Measurements from ENCODE around the gene ANO3. TPM values are rescaled to one million over a fixed set of nuclear protein-coding genes. Genes with fewer than 3 reads are reported as not detected.

ANO3 gene
- total and polyA plus RNA-seq, 4 donors, result under 0.01 to 2.0 (median 0.40) TPM

DNA sequence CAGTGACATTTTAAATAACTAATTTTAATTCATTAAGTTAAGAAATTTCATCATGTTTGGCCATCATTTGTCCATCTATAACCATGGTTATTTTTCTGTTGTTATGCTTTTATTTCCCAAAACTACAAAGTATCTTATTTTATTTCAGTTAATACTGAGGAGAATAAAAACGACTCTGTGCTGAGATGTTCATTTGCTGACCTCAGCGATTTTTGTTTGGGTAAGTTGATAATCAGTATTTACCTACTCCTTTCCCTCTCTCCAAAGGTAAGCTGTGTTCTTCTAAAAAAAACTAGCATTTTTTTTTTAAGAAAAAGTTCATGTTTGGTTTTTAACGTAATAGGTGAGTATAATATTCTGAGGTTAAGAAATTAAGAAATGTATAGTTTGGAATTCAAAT, 111.7 kb downstream of the ANO3 start:
- TF ChIP-seq, protein P1, sequence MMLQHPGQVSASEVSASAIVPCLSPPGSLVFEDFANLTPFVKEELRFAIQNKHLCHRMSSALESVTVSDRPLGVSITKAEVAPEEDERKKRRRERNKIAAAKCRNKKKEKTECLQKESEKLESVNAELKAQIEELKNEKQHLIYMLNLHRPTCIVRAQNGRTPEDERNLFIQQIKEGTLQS (IDR thresholded peaks at IDR 0.05), result no peak
- TF ChIP-seq RAD21 (IDR thresholded peaks at IDR 0.05), result no peak
- TF ChIP-seq, protein P2, sequence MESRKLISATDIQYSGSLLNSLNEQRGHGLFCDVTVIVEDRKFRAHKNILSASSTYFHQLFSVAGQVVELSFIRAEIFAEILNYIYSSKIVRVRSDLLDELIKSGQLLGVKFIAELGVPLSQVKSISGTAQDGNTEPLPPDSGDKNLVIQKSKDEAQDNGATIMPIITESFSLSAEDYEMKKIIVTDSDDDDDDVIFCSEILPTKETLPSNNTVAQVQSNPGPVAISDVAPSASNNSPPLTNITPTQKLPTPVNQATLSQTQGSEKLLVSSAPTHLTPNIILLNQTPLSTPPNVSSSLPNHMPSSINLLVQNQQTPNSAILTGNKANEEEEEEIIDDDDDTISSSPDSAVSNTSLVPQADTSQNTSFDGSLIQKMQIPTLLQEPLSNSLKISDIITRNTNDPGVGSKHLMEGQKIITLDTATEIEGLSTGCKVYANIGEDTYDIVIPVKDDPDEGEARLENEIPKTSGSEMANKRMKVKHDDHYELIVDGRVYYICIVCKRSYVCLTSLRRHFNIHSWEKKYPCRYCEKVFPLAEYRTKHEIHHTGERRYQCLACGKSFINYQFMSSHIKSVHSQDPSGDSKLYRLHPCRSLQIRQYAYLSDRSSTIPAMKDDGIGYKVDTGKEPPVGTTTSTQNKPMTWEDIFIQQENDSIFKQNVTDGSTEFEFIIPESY (IDR thresholded peaks at IDR 0.05), result no peak
- TF ChIP-seq FOXA2 (IDR thresholded peaks at IDR 0.05), result no peak
- no peak for TF ChIP-seq NR2F2 (IDR thresholded peaks at IDR 0.05)
- TF ChIP-seq HNF4A (conservative IDR thresholded peaks at IDR 0.05), result no peak
- no peak for TF ChIP-seq JUND (IDR thresholded peaks at IDR 0.05)
- no peak for TF ChIP-seq HNF4G (IDR thresholded peaks at IDR 0.05)
- no peak for TF ChIP-seq RXRA (IDR thresholded peaks at IDR 0.05)
- Histone ChIP-seq H3K27me3 (ENCODE audit: control insufficient read depth in 4 of 4, insufficient read depth in 4 of 4, low read length in 3 of 4) (no peaks in the 10 kb centered on the region), H3K4me3 (ENCODE audit: low read depth in 1 of 3, low read length in 3 of 3) (no peak overlapping the region), H3K27ac (ENCODE audit: low read depth in 1 of 2, low read length in 2 of 2) (no peak overlapping the region), H3K9ac (ENCODE audit: low read depth in 1 of 2, low read length in 2 of 2) (no peak overlapping the region), H3K4me1 (ENCODE audit: control insufficient read depth in 4 of 4, insufficient read depth in 4 of 4, low read length in 3 of 4) (no peaks in the 10 kb centered on the region), H3K36me3 (ENCODE audit: control insufficient read depth in 4 of 4, insufficient read depth in 3 of 4, low read depth in 1 of 4, low read length in 3 of 4) (no peaks in the 10 kb centered on the region), H3K9me3 (ENCODE audit: control insufficient read depth in 4 of 4, low read length in 3 of 4) (no peaks in the 10 kb centered on the region)
- no peak for DNase-seq (ENCODE audit: low spot score)
- WGBS, result 30% methylated on average over 3 of the region's 3 CpGs

DNA sequence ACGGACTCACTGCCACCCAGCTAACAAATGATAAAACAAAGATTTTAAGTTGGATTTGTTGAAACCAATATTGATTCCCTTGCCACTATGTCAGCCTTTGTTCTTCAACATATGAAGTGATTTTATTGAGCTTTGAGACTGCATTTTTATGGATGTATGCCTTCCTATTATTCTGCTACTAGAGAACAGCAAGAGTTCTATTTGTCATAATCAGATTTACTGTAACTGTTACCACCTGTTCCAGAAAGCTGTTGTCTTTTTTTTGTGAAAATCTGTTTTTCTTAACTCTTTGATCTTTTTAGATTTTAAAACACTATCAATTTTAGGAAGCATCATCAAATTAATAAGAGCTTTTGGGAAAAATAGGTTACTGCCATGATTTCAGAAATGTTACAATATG, 125.7 kb downstream of the ANO3 start:
- H3K9me3 ChIP-seq (ENCODE audit: control insufficient read depth in 4 of 4, low read length in 3 of 4), result no peaks in the 10 kb centered on the region
- no peak overlapping the region for H3K4me3 ChIP-seq (ENCODE audit: low read depth in 1 of 3, low read length in 3 of 3)
- peaks cover 0 to 2% (median 0%) of the 10 kb centered on the region in 4 donors for H3K27me3 ChIP-seq (ENCODE audit: control insufficient read depth in 4 of 4, insufficient read depth in 4 of 4, low read length in 3 of 4)
- H3K27ac ChIP-seq (ENCODE audit: low read depth in 1 of 2, low read length in 2 of 2), result no peak overlapping the region
- 79% methylated on average over 1 of the region's 1 CpG for WGBS
- no peak for DNase-seq (ENCODE audit: low spot score)
- H3K4me1 ChIP-seq (ENCODE audit: control insufficient read depth in 4 of 4, insufficient read depth in 4 of 4, low read length in 3 of 4), result no peaks in the 10 kb centered on the region
- H3K36me3 ChIP-seq (ENCODE audit: control insufficient read depth in 4 of 4, insufficient read depth in 3 of 4, low read depth in 1 of 4, low read length in 3 of 4), result no peaks in the 10 kb centered on the region
- H3K9ac ChIP-seq (ENCODE audit: low read depth in 1 of 2, low read length in 2 of 2), result no peak overlapping the region
- TF ChIP-seq, protein P3, sequence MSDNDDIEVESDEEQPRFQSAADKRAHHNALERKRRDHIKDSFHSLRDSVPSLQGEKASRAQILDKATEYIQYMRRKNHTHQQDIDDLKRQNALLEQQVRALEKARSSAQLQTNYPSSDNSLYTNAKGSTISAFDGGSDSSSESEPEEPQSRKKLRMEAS (IDR thresholded peaks at IDR 0.05), result no peak
- TF ChIP-seq EGR1 (IDR thresholded peaks at IDR 0.05; ENCODE audit: low read depth in 2 of 2) (no peak), RXRA (IDR thresholded peaks at IDR 0.05) (no peak), SP1 (IDR thresholded peaks at IDR 0.05) (no peak), GABPA (IDR thresholded peaks at IDR 0.05 in 1 of 2, conservative IDR thresholded peaks at IDR 0.05 in 1 of 2) (no peak), FOXA1 (IDR thresholded peaks at IDR 0.05) (no peak), FOXA2 (IDR thresholded peaks at IDR 0.05) (no peak), NR2F2 (IDR thresholded peaks at IDR 0.05) (no peak), HNF4A (conservative IDR thresholded peaks at IDR 0.05) (no peak), TAF1 (conservative IDR thresholded peaks at IDR 0.05) (no peak), HNF4G (IDR thresholded peaks at IDR 0.05) (no peak), JUND (IDR thresholded peaks at IDR 0.05) (no peak), YY1 (IDR thresholded peaks at IDR 0.05) (no peak), RAD21 (IDR thresholded peaks at IDR 0.05) (no peak)
- TF ChIP-seq, protein P4, sequence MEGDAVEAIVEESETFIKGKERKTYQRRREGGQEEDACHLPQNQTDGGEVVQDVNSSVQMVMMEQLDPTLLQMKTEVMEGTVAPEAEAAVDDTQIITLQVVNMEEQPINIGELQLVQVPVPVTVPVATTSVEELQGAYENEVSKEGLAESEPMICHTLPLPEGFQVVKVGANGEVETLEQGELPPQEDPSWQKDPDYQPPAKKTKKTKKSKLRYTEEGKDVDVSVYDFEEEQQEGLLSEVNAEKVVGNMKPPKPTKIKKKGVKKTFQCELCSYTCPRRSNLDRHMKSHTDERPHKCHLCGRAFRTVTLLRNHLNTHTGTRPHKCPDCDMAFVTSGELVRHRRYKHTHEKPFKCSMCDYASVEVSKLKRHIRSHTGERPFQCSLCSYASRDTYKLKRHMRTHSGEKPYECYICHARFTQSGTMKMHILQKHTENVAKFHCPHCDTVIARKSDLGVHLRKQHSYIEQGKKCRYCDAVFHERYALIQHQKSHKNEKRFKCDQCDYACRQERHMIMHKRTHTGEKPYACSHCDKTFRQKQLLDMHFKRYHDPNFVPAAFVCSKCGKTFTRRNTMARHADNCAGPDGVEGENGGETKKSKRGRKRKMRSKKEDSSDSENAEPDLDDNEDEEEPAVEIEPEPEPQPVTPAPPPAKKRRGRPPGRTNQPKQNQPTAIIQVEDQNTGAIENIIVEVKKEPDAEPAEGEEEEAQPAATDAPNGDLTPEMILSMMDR (IDR thresholded peaks at IDR 0.05; ENCODE audit: low read depth, low read length, missing input control), result no peak
- TF ChIP-seq, protein P2 (IDR thresholded peaks at IDR 0.05), result no peak
- TF ChIP-seq, protein P1 (IDR thresholded peaks at IDR 0.05), result no peak
- TF ChIP-seq, protein P5, sequence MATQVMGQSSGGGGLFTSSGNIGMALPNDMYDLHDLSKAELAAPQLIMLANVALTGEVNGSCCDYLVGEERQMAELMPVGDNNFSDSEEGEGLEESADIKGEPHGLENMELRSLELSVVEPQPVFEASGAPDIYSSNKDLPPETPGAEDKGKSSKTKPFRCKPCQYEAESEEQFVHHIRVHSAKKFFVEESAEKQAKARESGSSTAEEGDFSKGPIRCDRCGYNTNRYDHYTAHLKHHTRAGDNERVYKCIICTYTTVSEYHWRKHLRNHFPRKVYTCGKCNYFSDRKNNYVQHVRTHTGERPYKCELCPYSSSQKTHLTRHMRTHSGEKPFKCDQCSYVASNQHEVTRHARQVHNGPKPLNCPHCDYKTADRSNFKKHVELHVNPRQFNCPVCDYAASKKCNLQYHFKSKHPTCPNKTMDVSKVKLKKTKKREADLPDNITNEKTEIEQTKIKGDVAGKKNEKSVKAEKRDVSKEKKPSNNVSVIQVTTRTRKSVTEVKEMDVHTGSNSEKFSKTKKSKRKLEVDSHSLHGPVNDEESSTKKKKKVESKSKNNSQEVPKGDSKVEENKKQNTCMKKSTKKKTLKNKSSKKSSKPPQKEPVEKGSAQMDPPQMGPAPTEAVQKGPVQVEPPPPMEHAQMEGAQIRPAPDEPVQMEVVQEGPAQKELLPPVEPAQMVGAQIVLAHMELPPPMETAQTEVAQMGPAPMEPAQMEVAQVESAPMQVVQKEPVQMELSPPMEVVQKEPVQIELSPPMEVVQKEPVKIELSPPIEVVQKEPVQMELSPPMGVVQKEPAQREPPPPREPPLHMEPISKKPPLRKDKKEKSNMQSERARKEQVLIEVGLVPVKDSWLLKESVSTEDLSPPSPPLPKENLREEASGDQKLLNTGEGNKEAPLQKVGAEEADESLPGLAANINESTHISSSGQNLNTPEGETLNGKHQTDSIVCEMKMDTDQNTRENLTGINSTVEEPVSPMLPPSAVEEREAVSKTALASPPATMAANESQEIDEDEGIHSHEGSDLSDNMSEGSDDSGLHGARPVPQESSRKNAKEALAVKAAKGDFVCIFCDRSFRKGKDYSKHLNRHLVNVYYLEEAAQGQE (IDR thresholded peaks at IDR 0.05), result no peak
